Nucleus accumbens (tissue), 56 donors: ENCODE data around the gene ADRA2B.
"Not testable (repeated sequence)": the region's sequence is repeated elsewhere in the genome, so short reads cannot be mapped to it uniquely, and the experiment has no call there.

Experiments used
- DNase-seq, 56 donors: peaks; one replicate each; lab custom pipeline; 2025; lab: John Stamatoyannopoulos, UW

The ADRA2B gene

GRCh38 chr2:96091711-96092572, 24.4 kb downstream of the ADRA2B start:
- DNase-seq = no peak

GRCh38 chr2:96091141-96091710, 25.1 kb downstream of the ADRA2B start:
- DNase-seq = no peak

- peak in 16 of 56 donors; percentile 17 to 55 (median 28) for DNase-seq
These were observed 26.0 kb downstream of the ADRA2B start for GRCh38 chr2:96090196-96090926.

- DNase-seq = peak in 8 of 56 donors; percentile 11 to 56 (median 30)
These were observed 26.8 kb downstream of the ADRA2B start for GRCh38 chr2:96089356-96090195.

GRCh38 chr2:96088340-96089335, 27.7 kb downstream of the ADRA2B start:
- DNase-seq = no peak

- DNase-seq = no peak
These were observed 29.2 kb downstream of the ADRA2B start for GRCh38 chr2:96087130-96087529.

GRCh38 chr2:96085541-96086355, 30.6 kb downstream of the ADRA2B start:
- DNase-seq = no peak

- not testable (repeated sequence) for DNase-seq
These were observed 31.4 kb downstream of the ADRA2B start for GRCh38 chr2:96084858-96085518.

GRCh38 chr2:96083989-96084857, 32.1 kb downstream of the ADRA2B start:
- DNase-seq = no peak

GRCh38 chr2:96083064-96083939, 33.1 kb downstream of the ADRA2B start:
- DNase-seq = no peak

GRCh38 chr2:96082211-96083063, 33.9 kb downstream of the ADRA2B start:
- DNase-seq = no peak

- DNase-seq = no peak
These were observed 35.3 kb downstream of the ADRA2B start for GRCh38 chr2:96081042-96081441.

GRCh38 chr2:96075199-96075771, 41.1 kb downstream of the ADRA2B start:
- DNase-seq = no peak

GRCh38 chr2:96074156-96074555, 42.2 kb downstream of the ADRA2B start:
- no peak for DNase-seq
